HG03045 (cell line): ENCODE results near the gene BCL6.
A peak's percentile ranks its signal among the peaks of the same experiment; 100 is the strongest.

Source experiments
- ATAC-seq: cut with Tn5 transposase; IDR thresholded peaks from one replicate; pipeline ENCODE4 v1.9.1; 2021; ENCODE audit warnings: mild to moderate bottlenecking, moderate library complexity; ENCODE audit not compliant: unreplicated experiment

Gene BCL6

DNA sequence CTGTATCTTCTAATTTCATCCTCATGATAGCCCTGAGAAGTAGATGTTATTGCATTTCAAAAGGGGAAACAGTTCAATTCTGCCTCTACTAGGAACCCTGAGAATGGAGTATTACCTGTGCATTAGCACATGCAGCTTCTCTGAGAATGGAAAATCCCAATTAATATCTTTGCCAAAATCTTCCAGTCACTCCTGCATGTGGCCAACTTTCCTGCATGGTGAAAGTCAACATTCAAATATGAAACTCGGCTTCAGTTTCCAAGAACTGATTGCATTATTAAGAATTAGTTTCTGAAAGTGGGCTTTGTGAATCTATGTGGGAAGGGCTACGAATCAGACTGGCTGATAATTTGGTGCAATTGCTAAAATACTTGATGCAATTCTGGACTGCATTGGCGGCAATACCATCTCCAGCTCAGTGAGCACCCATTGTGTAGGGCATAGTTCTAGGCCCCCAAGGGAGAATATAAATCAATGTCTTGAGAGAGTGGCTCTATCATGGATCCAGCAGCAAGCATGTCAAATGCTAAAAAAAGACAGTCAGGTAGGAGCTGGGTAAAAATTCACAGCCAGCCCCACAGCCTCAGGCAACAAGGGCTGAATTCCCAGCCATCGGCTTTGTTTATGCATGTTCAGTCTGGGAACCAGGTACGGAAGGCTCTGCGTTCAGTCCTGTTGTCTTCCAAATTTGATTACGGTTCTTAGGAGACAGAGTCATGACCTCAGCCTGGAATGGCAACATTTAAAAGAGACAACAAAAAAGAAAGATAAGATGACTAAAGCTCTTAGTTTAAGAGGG is 18.8 kb upstream of the BCL6 start:
- no peak for ATAC-seq

DNA sequence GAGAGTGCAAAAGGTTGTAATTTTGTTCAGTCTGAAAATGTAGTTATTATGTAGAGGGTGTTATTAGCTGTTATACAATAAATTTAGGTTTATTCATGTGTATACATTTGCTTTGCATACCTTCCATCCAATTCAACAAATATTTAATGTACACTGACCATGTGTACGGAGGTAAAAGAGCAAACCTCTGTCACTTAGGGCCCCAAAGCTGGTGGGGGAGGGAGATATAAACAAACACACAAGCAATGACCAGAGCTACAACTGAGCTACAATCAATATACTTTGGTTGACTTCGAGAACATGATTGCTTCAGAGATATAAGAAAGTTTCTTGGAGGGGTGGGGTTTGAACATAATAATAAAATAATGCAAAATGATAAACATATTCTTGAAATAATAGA is 17.5 kb upstream of the BCL6 start:
- ATAC-seq, result no peak

- ATAC-seq, result no peak
Measured at GRCh38 chr3:187759601-187760000, 14.3 kb upstream of the BCL6 start.

DNA sequence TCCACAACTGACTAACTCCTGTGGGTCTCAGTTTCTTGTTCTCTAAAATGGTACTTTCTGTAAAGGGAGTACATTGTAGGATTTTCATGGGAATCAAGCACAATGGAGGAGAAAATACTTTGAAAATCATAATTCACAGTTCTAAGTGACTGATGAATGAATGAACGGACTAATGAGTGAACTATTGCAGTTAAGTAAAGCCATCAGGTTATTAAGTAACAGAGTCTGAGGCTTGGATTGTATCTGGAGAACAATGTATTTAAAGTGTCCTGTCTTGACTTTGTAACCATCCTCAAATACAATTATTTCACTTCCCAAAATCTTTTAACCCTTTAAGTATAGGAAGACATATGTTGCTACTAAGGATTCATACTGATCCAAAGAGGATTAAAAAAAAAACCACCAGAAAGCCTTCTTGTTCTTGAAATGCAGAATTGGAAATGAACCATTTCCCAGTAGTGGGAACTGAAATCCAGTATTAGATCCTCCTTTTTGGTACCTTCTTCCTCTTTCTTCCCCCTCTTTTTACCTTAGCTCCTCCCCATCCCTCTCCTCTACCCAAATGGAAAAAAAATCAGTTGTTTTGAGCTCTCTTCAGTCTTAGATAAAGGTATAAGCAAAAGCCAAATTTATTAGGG is 13.2 kb upstream of the BCL6 start:
- ATAC-seq, result no peak

GRCh38 chr3:187753516-187753915 is 8.2 kb upstream of the BCL6 start:
- ATAC-seq, result no peak

GRCh38 chr3:187750513-187751123 is 5.3 kb upstream of the BCL6 start:
- ATAC-seq, result no peak

- ATAC-seq, result no peak
Measured at GRCh38 chr3:187750006-187750512, 4.8 kb upstream of the BCL6 start.

GRCh38 chr3:187748050-187748481 is 2.8 kb upstream of the BCL6 start:
- ATAC-seq, result peak; percentile 33

- ATAC-seq, result no peak
Measured at GRCh38 chr3:187747506-187747905, 2.2 kb upstream of the BCL6 start.

GRCh38 chr3:187746442-187747281 is 1.4 kb upstream of the BCL6 start:
- ATAC-seq, result no peak

GRCh38 chr3:187746059-187746441 is 782 bp upstream of the BCL6 start:
- no peak for ATAC-seq

GRCh38 chr3:187744169-187745151 is 808 bp downstream of the BCL6 start:
- ATAC-seq, result no peak

GRCh38 chr3:187743195-187744141 is 1.8 kb downstream of the BCL6 start:
- ATAC-seq, result no peak

GRCh38 chr3:187742351-187743171 is 2.7 kb downstream of the BCL6 start:
- no peak for ATAC-seq

- no peak for ATAC-seq
Measured at GRCh38 chr3:187741403-187742350, 3.6 kb downstream of the BCL6 start.
